Measurements from ENCODE around the gene SUSD6. TPM values are rescaled to one million over a fixed set of nuclear protein-coding genes. Genes with fewer than 3 reads are reported as not detected.

The SUSD6 gene
- total RNA-seq, 1 experiment from 2014 or later, result 24.1 TPM

GRCh38 chr14:69617796-69618195 is 6.4 kb downstream of the SUSD6 start:
- Histone ChIP-seq H3K27me3 (ENCODE audit: insufficient read depth, low read depth) (no peaks in the 10 kb centered on the region), H3K4me1 (replicated peaks; ENCODE audit: insufficient read depth) (peaks cover 7% of the 10 kb centered on the region), H3K79me2 (ENCODE audit: low read depth) (peaks cover 15% of the 10 kb centered on the region; the same call in 1 of the 2 replicates), H2AFZ (no peak overlapping the region), H3K9me2 (ENCODE audit: insufficient read depth) (no peaks in the 10 kb centered on the region), H3K4me3 (no peak overlapping the region), H3F3A (ENCODE audit: insufficient read depth, low read depth) (peaks cover 2% of the 10 kb centered on the region; the same call in 1 of the 2 replicates), H3K36me3 (ENCODE audit: low read depth) (no peaks in the 10 kb centered on the region), H4K20me1 (ENCODE audit: insufficient read depth) (no peaks in the 10 kb centered on the region), H3K4me2 (no peak overlapping the region), H3K9me3 (ENCODE audit: insufficient read depth, low read depth) (no peaks in the 10 kb centered on the region), H3K27ac (no peak overlapping the region)
- no TSS peak for BruUV-seq (replicated peaks)
- CTCF ChIA-PET, result no interaction called here
- POLR2A ChIA-PET (ENCODE audit: unreplicated experiment), result no interaction called here
- no peak for DNase-seq
- intact Hi-C loops (cut with micrococcal nuclease; ENCODE audit: unreplicated experiment), result no loop called here
- TF ChIP-seq CTCF (conservative IDR thresholded peaks at IDR 0.05), result no peak
- TF ChIP-seq EZH2 (IDR thresholded peaks at IDR 0.05; ENCODE audit: low read depth), result no peak

- Histone ChIP-seq H3K9me2 (ENCODE audit: insufficient read depth) (no peaks in the 10 kb centered on the region), H4K20me1 (ENCODE audit: insufficient read depth) (no peaks in the 10 kb centered on the region), H3K27me3 (ENCODE audit: insufficient read depth, low read depth) (no peaks in the 10 kb centered on the region), H3K79me2 (ENCODE audit: low read depth) (peaks cover 3% of the 10 kb centered on the region; the same call in 1 of the 2 replicates), H3K27ac (no peak overlapping the region), H2AFZ (no peak overlapping the region), H3K4me1 (replicated peaks; ENCODE audit: insufficient read depth) (no peaks in the 10 kb centered on the region), H3K4me3 (no peak overlapping the region), H3K36me3 (ENCODE audit: low read depth) (no peaks in the 10 kb centered on the region), H3K9me3 (ENCODE audit: insufficient read depth, low read depth) (no peaks in the 10 kb centered on the region), H3K4me2 (no peak overlapping the region), H3F3A (ENCODE audit: insufficient read depth, low read depth) (peaks cover 6% of the 10 kb centered on the region; the same call in 1 of the 2 replicates)
- TF ChIP-seq CTCF (conservative IDR thresholded peaks at IDR 0.05), result no peak
- no peak for TF ChIP-seq EZH2 (IDR thresholded peaks at IDR 0.05; ENCODE audit: low read depth)
- no peak for DNase-seq
- BruUV-seq (replicated peaks), result no TSS peak
- ChIA-PET CTCF (no interaction called here), POLR2A (ENCODE audit: unreplicated experiment) (no interaction called here)
- intact Hi-C loops (cut with micrococcal nuclease; ENCODE audit: unreplicated experiment), result no loop called here
Observed at GRCh38 chr14:69619012-69619411, 7.6 kb downstream of the SUSD6 start.

GRCh38 chr14:69620211-69620611 is 8.8 kb downstream of the SUSD6 start:
- peak in 1 of 2 experiments; percentile 44 for DNase-seq
- Histone ChIP-seq H3K36me3 (ENCODE audit: low read depth) (no peaks in the 10 kb centered on the region), H3K79me2 (ENCODE audit: low read depth) (0 out of 2 replicates have a peak, but pooled peaks cover 3% of the 10 kb centered on the region), H3K27me3 (ENCODE audit: insufficient read depth, low read depth) (no peaks in the 10 kb centered on the region), H3F3A (ENCODE audit: insufficient read depth, low read depth) (peaks cover 6% of the 10 kb centered on the region; the same call in 1 of the 2 replicates), H3K9me2 (ENCODE audit: insufficient read depth) (no peaks in the 10 kb centered on the region), H3K4me1 (replicated peaks; ENCODE audit: insufficient read depth) (no peaks in the 10 kb centered on the region), H3K4me3 (no peak overlapping the region), H4K20me1 (ENCODE audit: insufficient read depth) (no peaks in the 10 kb centered on the region), H2AFZ (no peak overlapping the region), H3K27ac (no peak overlapping the region), H3K9me3 (ENCODE audit: insufficient read depth, low read depth) (no peaks in the 10 kb centered on the region), H3K4me2 (no peak overlapping the region)
- TF ChIP-seq EZH2 (IDR thresholded peaks at IDR 0.05; ENCODE audit: low read depth) (no peak), CTCF (conservative IDR thresholded peaks at IDR 0.05) (no peak)
- BruUV-seq (replicated peaks), result no TSS peak
- ChIA-PET CTCF (no interaction called here), POLR2A (ENCODE audit: unreplicated experiment) (no interaction called here)
- intact Hi-C loops (cut with micrococcal nuclease; ENCODE audit: unreplicated experiment), result no loop called here

Measured in PC-9 (cell line).